ENCODE measurements around the gene IFT20. TPM values are rescaled to one million over a fixed set of nuclear protein-coding genes. Genes with fewer than 3 reads are reported as not detected.

The IFT20 gene
- polyA plus RNA-seq, 5 donors = 54.2 to 62.2 (median 57.6) TPM

DNA sequence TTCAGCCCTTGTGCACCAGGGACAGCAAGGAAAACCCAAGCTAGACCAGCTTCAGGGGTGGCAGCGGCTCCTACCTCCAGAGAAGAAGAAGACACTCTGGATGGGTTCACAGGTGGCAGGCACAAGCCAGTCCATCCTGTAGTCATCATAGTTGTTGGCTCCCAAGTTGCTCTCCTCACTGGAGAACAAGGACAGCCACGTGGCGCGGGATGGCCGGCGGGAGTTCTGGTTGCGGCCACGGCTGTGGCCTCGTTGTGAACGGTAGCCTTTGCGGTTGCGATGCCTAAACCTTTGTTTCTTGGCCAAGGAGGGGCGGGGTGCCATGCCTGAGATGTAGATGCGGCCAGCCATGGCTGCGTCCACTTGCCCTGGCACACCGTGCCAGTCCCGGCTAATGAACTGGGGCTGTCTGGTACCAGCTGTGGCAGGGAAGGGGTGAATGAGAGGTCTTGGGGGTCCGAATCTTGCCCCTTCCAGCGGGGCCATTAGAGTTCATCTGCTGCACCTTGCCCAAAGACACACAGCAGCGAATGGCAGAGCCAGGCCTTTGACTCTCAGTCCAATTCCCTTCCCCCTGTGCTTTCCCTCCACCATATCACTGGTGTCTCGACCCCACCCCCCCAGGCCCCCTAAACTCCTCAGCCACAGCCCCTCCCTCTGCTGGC is 32.5 kb upstream of the IFT20 start:
- DNase-seq = no peak

DNA sequence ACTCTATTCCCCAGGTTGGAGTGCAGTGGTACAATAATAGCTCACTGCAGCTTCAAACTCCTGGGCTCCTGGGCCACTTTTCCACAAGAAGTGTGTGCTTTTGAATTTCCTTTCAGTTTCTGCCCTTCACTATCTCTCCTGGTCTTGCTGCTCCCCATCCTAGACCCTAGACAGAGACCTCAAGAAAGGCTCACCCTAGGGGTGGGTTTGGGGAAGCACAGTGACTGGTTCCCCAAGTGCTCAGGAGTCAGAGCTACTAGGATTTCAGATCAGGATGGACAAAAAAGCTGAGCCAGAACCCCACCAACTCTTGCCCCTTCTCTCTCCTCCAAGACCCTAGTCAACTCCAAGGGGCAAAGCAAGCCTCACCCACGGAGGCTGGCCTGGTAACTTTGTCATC is 31.3 kb upstream of the IFT20 start:
- no peak for DNase-seq

GRCh38 chr17:28365487-28365886 is 30.2 kb upstream of the IFT20 start:
- DNase-seq = no peak

- no peak for DNase-seq
Observed at GRCh38 chr17:28364665-28365363, 29.5 kb upstream of the IFT20 start, which contains the start of gene SEBOX. Gene SEBOX, minus strand, starts transcription at chr17:28365199. Its CDS starts 48 bp downstream, at chr17:28365151.

GRCh38 chr17:28363776-28364650 is 28.7 kb upstream of the IFT20 start:
- DNase-seq = no peak

DNA sequence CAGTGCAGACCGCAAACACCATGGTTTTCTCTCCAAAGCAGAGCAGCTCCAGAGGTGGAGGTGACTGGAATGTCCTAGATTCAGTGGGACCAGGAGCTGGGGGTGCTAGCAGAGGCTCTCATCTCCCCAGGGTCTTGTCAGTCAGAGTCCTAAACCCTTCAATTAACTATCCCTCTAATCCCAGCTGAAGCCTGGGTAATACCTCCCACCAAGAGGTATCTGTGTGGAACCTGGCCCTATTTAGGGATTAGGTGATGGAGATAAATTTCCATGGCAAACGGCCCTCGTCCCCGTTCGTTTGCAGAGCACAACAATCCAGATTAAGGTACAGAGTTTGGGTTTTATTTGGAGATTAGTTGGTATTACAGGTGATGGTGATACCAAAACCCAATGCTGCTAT is 27.9 kb upstream of the IFT20 start:
- no peak for DNase-seq

- no peak for DNase-seq
Observed at GRCh38 chr17:28357901-28358197, 22.6 kb upstream of the IFT20 start.

- DNase-seq = peak; percentile 94
Observed at GRCh38 chr17:28357061-28357900, 22.0 kb upstream of the IFT20 start, which contains the start of gene POLDIP2. Gene POLDIP2, minus strand, starts transcription at chr17:28357527. Its CDS starts 79 bp downstream, at chr17:28357448.

DNA sequence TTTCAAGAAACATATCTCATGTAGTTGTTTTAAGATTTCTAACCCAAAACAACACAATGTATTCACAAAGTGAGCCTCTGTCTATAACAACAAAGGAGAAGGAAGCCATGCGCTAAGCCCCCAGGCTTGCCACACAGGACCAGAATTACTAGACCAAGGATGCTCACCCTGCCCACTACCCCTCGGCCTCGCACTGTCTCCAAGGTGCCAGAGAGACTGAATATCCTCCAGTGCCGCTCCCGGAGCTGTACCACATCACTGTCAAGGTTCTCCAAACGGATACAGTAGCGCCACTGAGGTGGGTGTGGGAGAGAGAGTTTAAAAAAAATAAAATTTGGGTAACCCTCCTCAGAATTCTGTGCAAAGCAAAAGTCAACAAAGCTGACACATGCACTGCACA is 15.0 kb upstream of the IFT20 start:
- DNase-seq = no peak

DNA sequence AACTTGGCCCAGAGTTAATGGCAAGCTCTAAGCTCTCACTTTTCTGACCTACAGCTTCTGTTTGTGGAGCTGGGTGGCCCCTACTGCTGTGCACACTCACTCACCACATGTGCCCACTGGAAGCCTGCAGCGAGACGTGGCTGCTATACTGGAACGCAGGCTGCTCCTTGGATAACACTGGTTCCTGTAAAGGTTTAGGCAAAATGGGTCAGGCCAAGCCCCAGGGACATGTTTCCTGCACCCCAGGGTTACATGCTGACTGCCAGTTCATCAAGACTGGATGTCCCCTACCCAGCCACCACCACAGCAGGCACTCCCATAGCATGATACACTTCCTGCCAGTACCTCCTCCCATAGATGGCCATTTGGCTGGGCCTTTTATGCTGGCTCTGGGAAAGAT is 13.7 kb upstream of the IFT20 start:
- no peak for DNase-seq

- DNase-seq = no peak
Observed at GRCh38 chr17:28347261-28347891, 12.1 kb upstream of the IFT20 start.

- no peak for DNase-seq
Observed at GRCh38 chr17:28346746-28347246, 11.5 kb upstream of the IFT20 start.

GRCh38 chr17:28346199-28346580 is 10.9 kb upstream of the IFT20 start:
- no peak for DNase-seq

DNA sequence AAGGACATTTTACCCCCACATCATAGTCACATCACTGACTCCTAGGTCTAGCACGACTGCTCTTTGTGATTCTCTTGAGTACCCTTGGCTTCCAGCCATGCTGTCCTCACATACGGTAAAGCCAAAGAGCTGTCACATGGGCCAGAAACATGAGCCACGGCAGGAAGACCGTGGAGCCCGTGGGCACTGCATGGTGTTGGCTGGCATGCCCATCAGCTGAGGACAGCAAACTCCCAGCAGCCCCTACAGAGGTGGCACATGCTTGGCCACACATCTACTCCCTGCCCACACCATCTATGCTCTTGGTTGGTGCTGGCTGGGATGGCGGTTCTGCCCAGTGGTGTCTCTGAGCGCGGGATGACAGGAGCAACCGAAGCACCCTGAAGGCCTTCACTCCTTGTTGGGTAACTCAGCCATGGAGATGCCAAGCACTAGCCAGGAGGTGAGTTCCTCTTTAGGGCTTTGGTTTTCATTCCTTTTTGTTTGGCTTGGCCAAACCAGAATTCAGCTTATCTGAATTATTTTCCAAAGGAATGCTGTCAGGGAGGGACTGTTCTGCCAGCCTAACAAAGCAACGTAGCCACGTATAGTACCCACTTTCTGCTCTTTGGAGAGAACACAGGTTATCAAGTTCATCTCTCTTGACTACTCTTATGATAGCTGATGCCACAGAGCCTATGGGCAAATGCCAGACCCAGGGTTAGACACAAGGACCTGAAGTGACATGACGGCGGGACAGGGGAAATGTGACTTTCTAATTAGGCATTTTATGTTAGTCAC is 10.3 kb upstream of the IFT20 start:
- DNase-seq = no peak

DNA sequence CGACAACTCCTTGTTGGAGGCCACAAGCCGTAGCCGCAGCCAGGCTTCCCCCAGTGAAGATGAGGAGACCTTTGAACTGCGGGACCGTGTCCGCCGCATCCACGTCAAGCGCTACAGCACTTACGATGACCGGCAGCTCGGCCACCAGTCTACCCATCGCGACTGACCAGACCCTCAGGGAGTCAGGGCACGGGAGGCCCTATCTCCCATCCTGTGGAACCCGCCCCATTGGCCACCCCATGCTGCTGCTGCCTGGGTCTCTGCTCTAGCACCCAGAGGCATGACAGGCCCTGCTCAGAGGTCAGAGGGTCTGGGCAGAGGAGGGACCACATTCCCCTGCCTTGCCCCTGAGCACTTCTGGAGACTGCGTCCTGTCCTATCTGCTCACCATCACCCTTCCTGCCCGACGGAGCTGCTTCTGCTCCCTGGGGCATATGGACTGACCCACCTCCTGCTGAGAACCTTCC is 9.2 kb upstream of the IFT20 start:
- DNase-seq = no peak

DNA sequence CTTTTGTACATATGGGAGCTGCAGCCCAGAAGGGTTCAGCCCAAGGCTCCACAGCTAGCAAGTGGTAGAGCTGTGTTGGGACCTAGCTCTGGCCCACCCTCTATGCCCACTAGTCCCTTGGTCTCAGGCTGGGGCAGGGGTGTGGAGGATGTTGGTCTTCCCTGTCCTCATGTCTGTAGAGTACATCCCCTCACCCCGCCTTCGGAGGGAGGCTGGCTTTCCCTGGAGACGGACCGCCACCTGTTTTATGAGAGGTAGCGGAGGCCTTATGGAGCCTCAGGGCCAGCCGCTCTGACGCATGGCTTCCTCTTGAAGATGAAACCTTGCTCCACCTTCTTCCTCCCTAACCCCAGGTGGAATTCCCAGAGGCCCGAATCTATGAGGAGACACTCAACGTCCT is 8.7 kb upstream of the IFT20 start:
- DNase-seq = no peak

DNA sequence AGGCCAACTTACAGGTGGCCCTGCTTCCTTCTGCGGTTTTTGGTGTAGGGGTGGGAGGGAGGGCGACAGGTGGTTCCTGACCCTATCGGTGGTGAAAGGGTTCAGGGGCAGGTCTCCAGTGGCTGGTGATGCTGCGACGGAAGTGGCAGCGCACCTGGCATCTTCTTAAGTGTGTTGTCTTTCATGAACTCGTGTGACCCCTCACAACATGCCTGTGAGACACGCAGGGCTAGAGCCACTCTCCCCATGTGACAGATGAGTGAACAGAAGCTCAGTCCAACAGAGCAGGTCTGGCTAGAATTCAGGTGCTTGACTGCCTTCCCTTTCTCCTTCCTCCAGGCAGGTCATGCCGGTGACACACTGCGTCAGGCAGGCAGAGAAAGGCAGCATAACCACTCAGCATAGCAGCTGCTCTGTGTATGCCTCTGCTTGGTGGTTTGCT is 8.2 kb upstream of the IFT20 start:
- no peak for DNase-seq

DNA sequence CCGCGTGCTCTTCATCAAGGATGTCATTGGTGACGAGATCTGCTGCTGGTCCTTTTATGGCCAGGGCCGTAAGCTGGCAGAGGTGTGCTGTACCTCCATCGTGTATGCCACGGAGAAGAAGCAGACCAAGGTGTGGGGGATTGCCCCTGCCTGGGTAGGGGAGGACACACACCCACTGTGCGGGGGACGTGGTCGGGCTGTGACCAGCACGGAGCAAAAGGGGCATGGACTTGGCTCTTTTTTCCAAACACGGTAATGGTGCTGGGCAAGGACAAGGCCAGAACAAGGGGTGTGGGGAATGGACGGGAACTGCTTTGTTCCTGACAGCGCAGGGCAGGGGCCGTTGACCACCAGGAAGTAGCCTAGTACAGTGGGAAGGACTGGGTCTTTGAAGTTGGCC is 7.0 kb upstream of the IFT20 start:
- no peak for DNase-seq

DNA sequence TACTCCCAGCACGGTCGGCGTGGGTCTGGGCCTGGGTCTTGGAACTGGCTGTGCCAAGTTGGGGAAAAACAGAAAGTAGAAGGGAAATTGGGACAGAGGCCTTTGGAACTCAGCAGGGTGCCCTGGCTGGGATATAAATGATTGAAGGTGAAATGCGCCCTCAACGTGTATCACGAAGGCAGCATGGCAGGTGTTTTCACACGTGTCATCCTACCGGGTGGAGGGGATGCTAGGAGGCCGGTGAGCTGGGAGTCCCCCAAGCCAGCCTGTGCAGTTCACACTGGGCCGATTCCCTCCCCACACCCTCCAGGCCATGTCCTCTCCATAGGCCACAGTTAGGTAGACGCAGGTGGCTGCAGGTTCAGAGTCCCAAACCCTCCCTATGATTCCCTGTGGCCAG is 6.2 kb upstream of the IFT20 start:
- DNase-seq = no peak

GRCh38 chr17:28340374-28340773 is 5.1 kb upstream of the IFT20 start:
- DNase-seq = no peak
